HEK293 (cell line): ENCODE measurements around the gene HGS.

Experiments
- CTCF ChIA-PET: fragments of 350-600 bp; formaldehyde crosslinking; extraction: SDS; loops from one replicate; lab custom pipeline; 2021; ENCODE audit warnings: antibody characterized with exemption; lab: Yijun Ruan, JAX
- POLR2A ChIA-PET: fragments of 300-600 bp; formaldehyde crosslinking; extraction: SDS; loops from one replicate; lab custom pipeline; 2020; ENCODE audit warnings: antibody characterized with exemption, inconsistent platforms; lab: Yijun Ruan, JAX
- H3K27ac ChIP-seq: fragments of 200-500 bp; sonication (Bioruptor generic); 2 replicates; pipeline ENCODE4 v1.5.1; 2014; ENCODE audit warnings: low read depth, low read length, control low read depth, inconsistent platforms; ENCODE audit errors: extremely low read depth
- H3K36me3 ChIP-seq, 2 experiments: fragments of 200-500 bp in 1 of 2; sonication (Bioruptor generic) in 1 of 2; 1 replicate in 1 of 2; 2 replicates in 1 of 2; pipeline ENCODE4 v1.5.1; 2014 to 2017; ENCODE audit warnings: inconsistent platforms in 2 of 2, low read length in 2 of 2; ENCODE audit not compliant: control insufficient read depth in 2 of 2, insufficient read depth in 1 of 2
- H3K4me1 ChIP-seq: fragments of 200-500 bp; sonication (Bioruptor generic); 2 replicates; pipeline ENCODE4 v1.5.1; 2014; ENCODE audit warnings: mild to moderate bottlenecking, low read length, inconsistent platforms; ENCODE audit not compliant: control insufficient read depth, insufficient read depth
- H3K4me3 ChIP-seq: 2 replicates; pipeline ENCODE4 v1.5.1; 2011; ENCODE audit warnings: low read depth, mild to moderate bottlenecking, control low read depth, low read length, moderate library complexity
- H3K9me3 ChIP-seq: fragments of 200-500 bp; sonication (Bioruptor generic); 2 replicates; pipeline ENCODE4 v1.5.1; 2014; ENCODE audit warnings: low read depth, low read length, inconsistent platforms; ENCODE audit not compliant: control insufficient read depth, insufficient read depth
- GFI1B ChIP-seq: fragments of 450-650 bp; formaldehyde crosslinking; IDR thresholded peaks from 2 replicates; pipeline ENCODE4 v1.5.1; 2016; ENCODE audit warnings: missing biosample characterization, missing genetic modification characterization
- GLI4 ChIP-seq: fragments of 450-650 bp; formaldehyde crosslinking; IDR thresholded peaks from 2 replicates; pipeline ENCODE4 v1.5.1; 2016; ENCODE audit warnings: missing biosample characterization, missing genetic modification characterization
- HOXD13 ChIP-seq: sonication (generic); formaldehyde crosslinking; IDR thresholded peaks from 2 replicates; pipeline ENCODE4 v1.8.0; 2022; ENCODE audit warnings: missing genetic modification reagents, borderline replicate concordance
- PRDM10 ChIP-seq: fragments of 450-650 bp; formaldehyde crosslinking; IDR thresholded peaks from 2 replicates; pipeline ENCODE4 v1.5.1; 2016; ENCODE audit warnings: missing biosample characterization, missing genetic modification characterization
- PRDM6 ChIP-seq: fragments of 450-650 bp; formaldehyde crosslinking; IDR thresholded peaks from 2 replicates; pipeline ENCODE4 v1.5.1; 2017; ENCODE audit warnings: missing biosample characterization, missing genetic modification characterization
- SCRT1 ChIP-seq: fragments of 450-650 bp; formaldehyde crosslinking; IDR thresholded peaks from 2 replicates; pipeline ENCODE4 v1.5.1; 2016; ENCODE audit warnings: missing biosample characterization, missing genetic modification characterization, borderline replicate concordance
- ZBTB17 ChIP-seq: fragments of 450-650 bp; formaldehyde crosslinking; IDR thresholded peaks from 2 replicates; pipeline ENCODE4 v1.5.1; 2016; ENCODE audit warnings: missing biosample characterization, missing genetic modification characterization
- ZNF114 ChIP-seq: fragments of 450-650 bp; formaldehyde crosslinking; IDR thresholded peaks from 2 replicates; pipeline ENCODE4 v1.5.0; 2017; ENCODE audit warnings: missing biosample characterization, missing genetic modification characterization
- ZNF155 ChIP-seq: fragments of 450-650 bp; formaldehyde crosslinking; IDR thresholded peaks from 2 replicates; pipeline ENCODE4 v1.5.1; 2016; ENCODE audit warnings: missing biosample characterization, missing genetic modification characterization
- ZNF174 ChIP-seq: fragments of 450-650 bp; formaldehyde crosslinking; IDR thresholded peaks from 2 replicates; pipeline ENCODE4 v1.5.0; 2017; ENCODE audit warnings: missing biosample characterization, mild to moderate bottlenecking, missing genetic modification characterization
- ZNF266 ChIP-seq: fragments of 450-650 bp; formaldehyde crosslinking; IDR thresholded peaks from 2 replicates; pipeline ENCODE4 v1.5.1; 2016; ENCODE audit warnings: missing biosample characterization, missing genetic modification characterization, low read depth
- ZNF274 ChIP-seq, 2 experiments: fragments of 200-500 bp in 1 of 2; fragments of 450-650 bp in 1 of 2; sonication (Bioruptor generic) in 1 of 2; formaldehyde crosslinking in 1 of 2; IDR thresholded peaks; 2 replicates each; pipeline versions ENCODE4 v1.5.1 to v1.6.1; 2014 to 2016; ENCODE audit warnings: borderline replicate concordance in 1 of 2, inconsistent platforms in 1 of 2, low read length in 1 of 2, missing biosample characterization in 1 of 2, missing genetic modification characterization in 1 of 2
- ZNF324 ChIP-seq: fragments of 450-650 bp; formaldehyde crosslinking; IDR thresholded peaks from 2 replicates; pipeline ENCODE4 v1.5.1; 2016; ENCODE audit warnings: missing biosample characterization, missing genetic modification characterization
- ZNF341 ChIP-seq: fragments of 450-650 bp; formaldehyde crosslinking; IDR thresholded peaks from 2 replicates; pipeline ENCODE4; 2016; ENCODE audit warnings: low read depth, missing biosample characterization, missing genetic modification characterization
- ZNF449 ChIP-seq: fragments of 450-650 bp; formaldehyde crosslinking; IDR thresholded peaks from 2 replicates; pipeline ENCODE4 v1.5.1; 2017; ENCODE audit warnings: missing biosample characterization, mild to moderate bottlenecking, missing genetic modification characterization, moderate library complexity
- ZNF521 ChIP-seq: fragments of 450-650 bp; formaldehyde crosslinking; IDR thresholded peaks from 2 replicates; pipeline ENCODE4 v1.5.1; 2017; ENCODE audit warnings: missing biosample characterization, mild to moderate bottlenecking, missing genetic modification characterization
- ZNF558 ChIP-seq: fragments of 450-650 bp; formaldehyde crosslinking; IDR thresholded peaks from 2 replicates; pipeline ENCODE4 v1.5.1; 2016; ENCODE audit warnings: missing biosample characterization, missing genetic modification characterization
- ZNF600 ChIP-seq: fragments of 450-650 bp; formaldehyde crosslinking; IDR thresholded peaks from 2 replicates; pipeline ENCODE4 v1.5.1; 2016; ENCODE audit warnings: missing biosample characterization, missing genetic modification characterization
- ZNF629 ChIP-seq: fragments of 450-650 bp; formaldehyde crosslinking; IDR thresholded peaks from 2 replicates; pipeline ENCODE4 v1.5.1; 2017; ENCODE audit warnings: missing biosample characterization, missing genetic modification characterization
- ZNF670 ChIP-seq: fragments of 450-650 bp; formaldehyde crosslinking; IDR thresholded peaks from 2 replicates; pipeline ENCODE4 v1.5.1; 2016; ENCODE audit warnings: missing biosample characterization, missing genetic modification characterization, low read depth
- ZNF747 ChIP-seq: fragments of 450-650 bp; formaldehyde crosslinking; IDR thresholded peaks from 2 replicates; pipeline ENCODE4 v1.5.1; 2016; ENCODE audit warnings: missing biosample characterization, missing genetic modification characterization

Gene HGS

GRCh38 chr17:81688616-81689015 is 4.8 kb downstream of the HGS start (continued):
- peak; percentile 83 for TF ChIP-seq ZNF600 (tag by site-specific recombination)
- TF ChIP-seq, all 188 proteins: peak for 2

DNA sequence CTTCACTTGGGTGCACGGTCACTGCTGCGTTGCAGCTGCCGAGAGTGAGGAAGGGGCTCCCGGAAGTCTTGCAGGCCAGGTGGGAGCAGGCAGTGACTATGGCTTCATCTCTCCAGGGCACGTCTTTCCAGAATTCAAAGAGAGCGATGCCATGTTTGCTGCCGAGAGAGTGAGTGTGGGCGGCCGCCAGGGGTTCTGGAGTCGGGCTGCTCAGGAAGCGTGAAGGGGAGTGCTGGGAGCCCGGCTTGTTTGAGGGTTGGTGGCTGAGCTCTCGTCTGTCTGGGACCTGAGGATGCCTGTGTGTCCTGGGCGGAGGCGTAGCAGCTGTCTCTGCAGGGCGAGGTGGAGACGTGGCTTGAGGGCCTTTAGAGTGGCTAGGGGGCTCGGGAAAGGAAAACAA is 6.3 kb downstream of the HGS start:
- H3K27ac ChIP-seq = no peak overlapping the region
- TF ChIP-seq ZNF670 (tag by site-specific recombination) = no peak
- no peak for TF ChIP-seq ZNF449 (tag by site-specific recombination)
- no peak for TF ChIP-seq ZNF155
- TF ChIP-seq ZNF521 = no peak
- TF ChIP-seq ZNF324 = no peak
- TF ChIP-seq ZNF174 (tag by site-specific recombination) = no peak
- TF ChIP-seq ZNF274 (IDR thresholded peaks at IDR 0.05; ENCODE audit: low read length) = no peak
- no peak for TF ChIP-seq ZNF274 (tag by site-specific recombination; IDR thresholded peaks at IDR 0.05; ENCODE audit: borderline replicate concordance)
- no peak for TF ChIP-seq ZNF114 (tag by site-specific recombination)
- no peak for TF ChIP-seq PRDM6 (tag by site-specific recombination)
- TF ChIP-seq GFI1B (tag by site-specific recombination) = no peak
- TF ChIP-seq PRDM10 (tag by site-specific recombination) = no peak
- no peak for TF ChIP-seq ZNF266 (tag by site-specific recombination)
- TF ChIP-seq ZBTB17 = no peak
- TF ChIP-seq ZNF629 = no peak
- TF ChIP-seq HOXD13 (CRISPR knock-in tag) = no peak
- no peak for TF ChIP-seq ZNF341 (tag by site-specific recombination)
- no peak for TF ChIP-seq ZNF558 (tag by site-specific recombination)
- no peak for TF ChIP-seq ZNF747 (tag by site-specific recombination)
- TF ChIP-seq GLI4 = no peak
- TF ChIP-seq SCRT1 = no peak
- H3K4me3 ChIP-seq = no peak overlapping the region
- ChIA-PET POLR2A (interaction anchor here (1.3 to 2.3 kb wide), 2 partner anchors 11 to 13 kb away, joined by 4 to 10 read pairs; partner anchors contain the start of gene MRPL12), CTCF (interaction anchor here (1.1 kb wide), 1 partner anchor 12 kb away, joined by 5 read pairs; no protein-coding TSS in a partner anchor)
- peaks cover 11 to 98% of the 10 kb centered on the region in 2 experiments; a peak in 2 of 3 replicates for H3K36me3 ChIP-seq
- no peaks in the 10 kb centered on the region for H3K9me3 ChIP-seq
- H3K4me1 ChIP-seq = no peaks in the 10 kb centered on the region
